HG03196 (cell line): Measurements from ENCODE around the gene RCAN1.
A peak's percentile ranks its signal among the peaks of the same experiment; 100 is the strongest.
"Not testable (repeated sequence)": the region's sequence is repeated elsewhere in the genome, so short reads cannot be mapped to it uniquely, and the experiment has no call there.

Experiments used
- ATAC-seq: cut with Tn5 transposase; IDR thresholded peaks from one replicate; pipeline ENCODE4 v1.9.1; 2021; ENCODE audit not compliant: unreplicated experiment

The RCAN1 gene

GRCh38 chr21:34570313-34570712 lies 44.6 kb downstream of the RCAN1 start:
- no peak for ATAC-seq

- no peak for ATAC-seq
These were observed 45.4 kb downstream of the RCAN1 start for GRCh38 chr21:34569381-34569979.

GRCh38 chr21:34568801-34569200 lies 46.1 kb downstream of the RCAN1 start:
- ATAC-seq, result not testable (repeated sequence)

- ATAC-seq, result no peak
These were observed 47.2 kb downstream of the RCAN1 start for GRCh38 chr21:34567604-34568155.

- ATAC-seq, result no peak
These were observed 49.7 kb downstream of the RCAN1 start for GRCh38 chr21:34565238-34565637.

- ATAC-seq, result not testable (repeated sequence)
These were observed 51.5 kb downstream of the RCAN1 start for GRCh38 chr21:34563370-34563769.

GRCh38 chr21:34561806-34562205 lies 53.1 kb downstream of the RCAN1 start:
- ATAC-seq, result no peak

GRCh38 chr21:34560609-34561008 lies 54.3 kb downstream of the RCAN1 start:
- ATAC-seq, result no peak

GRCh38 chr21:34560021-34560420 lies 54.9 kb downstream of the RCAN1 start:
- no peak for ATAC-seq

GRCh38 chr21:34559089-34559631 lies 55.8 kb downstream of the RCAN1 start:
- ATAC-seq, result no peak

GRCh38 chr21:34558166-34558565 lies 56.7 kb downstream of the RCAN1 start:
- ATAC-seq, result no peak

- no peak for ATAC-seq
These were observed 57.7 kb downstream of the RCAN1 start for GRCh38 chr21:34557261-34557660.

GRCh38 chr21:34554670-34555069 lies 60.2 kb downstream of the RCAN1 start:
- ATAC-seq, result not testable (repeated sequence)

GRCh38 chr21:34554227-34554626 lies 60.7 kb downstream of the RCAN1 start:
- ATAC-seq, result no peak

GRCh38 chr21:34553151-34553952 lies 61.6 kb downstream of the RCAN1 start:
- ATAC-seq, result no peak

GRCh38 chr21:34552360-34553098 lies 62.4 kb downstream of the RCAN1 start:
- no peak for ATAC-seq

GRCh38 chr21:34550182-34550799 lies 64.6 kb downstream of the RCAN1 start:
- ATAC-seq, result no peak

- no peak for ATAC-seq
These were observed 66.0 kb downstream of the RCAN1 start for GRCh38 chr21:34548781-34549376.

- no peak for ATAC-seq
These were observed 68.4 kb downstream of the RCAN1 start for GRCh38 chr21:34546542-34546941.

GRCh38 chr21:34545079-34545884 lies 69.6 kb downstream of the RCAN1 start:
- peak; percentile 73 for ATAC-seq
